ENCODE results near the gene CRYL1. TPM values are rescaled to one million over a fixed set of nuclear protein-coding genes. Genes with fewer than 3 reads are reported as not detected.

The CRYL1 gene
- total RNA-seq, 1 experiment from 2014 or later: 13.4 TPM

DNA sequence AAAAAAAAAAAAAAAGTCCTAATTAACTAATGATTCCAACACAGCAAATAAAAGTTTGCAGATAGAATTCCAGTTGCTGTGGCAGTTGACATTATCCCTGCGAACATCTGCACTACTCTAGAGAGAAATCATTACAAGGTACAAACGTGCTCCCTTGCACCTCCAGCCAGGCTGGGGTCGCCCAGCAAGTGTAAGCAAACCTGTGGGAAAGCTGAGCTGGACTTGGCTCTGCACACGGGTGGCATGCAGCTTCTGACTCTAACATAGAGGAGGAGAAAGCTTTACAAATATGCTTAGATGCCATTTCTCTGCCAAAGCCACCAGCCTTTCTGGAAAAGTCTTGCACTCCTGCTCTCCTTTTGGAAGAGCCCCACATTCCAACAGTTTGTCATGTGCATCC, 103.3 kb downstream of the CRYL1 start:
- in situ Hi-C loops (cut with HindIII; ENCODE audit: low pct_unique_long_range_greater_than_20kb, low sequenced_read_pairs) (no loop called here), intact Hi-C loops (cut with micrococcal nuclease; ENCODE audit: unreplicated experiment) (no loop called here)
- no peaks in the 10 kb centered on the region for H3K36me3 ChIP-seq (ENCODE audit: control insufficient read depth, insufficient read depth, low read length)
- H3K27ac ChIP-seq (ENCODE audit: low read length): no peak overlapping the region; the same call in 1 of the 2 replicates
- DNase-seq (ENCODE audit: low read depth, low spot score) (no peak), ATAC-seq (no peak)
- CTCF ChIA-PET: no interaction called here
- POLR2A ChIA-PET: no interaction called here
- H3K4me3 ChIP-seq (ENCODE audit: low read depth in 2 of 2, low read length in 2 of 2): no peak overlapping the region
- TF ChIP-seq, protein P1, sequence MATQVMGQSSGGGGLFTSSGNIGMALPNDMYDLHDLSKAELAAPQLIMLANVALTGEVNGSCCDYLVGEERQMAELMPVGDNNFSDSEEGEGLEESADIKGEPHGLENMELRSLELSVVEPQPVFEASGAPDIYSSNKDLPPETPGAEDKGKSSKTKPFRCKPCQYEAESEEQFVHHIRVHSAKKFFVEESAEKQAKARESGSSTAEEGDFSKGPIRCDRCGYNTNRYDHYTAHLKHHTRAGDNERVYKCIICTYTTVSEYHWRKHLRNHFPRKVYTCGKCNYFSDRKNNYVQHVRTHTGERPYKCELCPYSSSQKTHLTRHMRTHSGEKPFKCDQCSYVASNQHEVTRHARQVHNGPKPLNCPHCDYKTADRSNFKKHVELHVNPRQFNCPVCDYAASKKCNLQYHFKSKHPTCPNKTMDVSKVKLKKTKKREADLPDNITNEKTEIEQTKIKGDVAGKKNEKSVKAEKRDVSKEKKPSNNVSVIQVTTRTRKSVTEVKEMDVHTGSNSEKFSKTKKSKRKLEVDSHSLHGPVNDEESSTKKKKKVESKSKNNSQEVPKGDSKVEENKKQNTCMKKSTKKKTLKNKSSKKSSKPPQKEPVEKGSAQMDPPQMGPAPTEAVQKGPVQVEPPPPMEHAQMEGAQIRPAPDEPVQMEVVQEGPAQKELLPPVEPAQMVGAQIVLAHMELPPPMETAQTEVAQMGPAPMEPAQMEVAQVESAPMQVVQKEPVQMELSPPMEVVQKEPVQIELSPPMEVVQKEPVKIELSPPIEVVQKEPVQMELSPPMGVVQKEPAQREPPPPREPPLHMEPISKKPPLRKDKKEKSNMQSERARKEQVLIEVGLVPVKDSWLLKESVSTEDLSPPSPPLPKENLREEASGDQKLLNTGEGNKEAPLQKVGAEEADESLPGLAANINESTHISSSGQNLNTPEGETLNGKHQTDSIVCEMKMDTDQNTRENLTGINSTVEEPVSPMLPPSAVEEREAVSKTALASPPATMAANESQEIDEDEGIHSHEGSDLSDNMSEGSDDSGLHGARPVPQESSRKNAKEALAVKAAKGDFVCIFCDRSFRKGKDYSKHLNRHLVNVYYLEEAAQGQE (IDR thresholded peaks at IDR 0.05; ENCODE audit: insufficient read depth in 1 of 2, low read depth in 2 of 2, low read length in 1 of 2): no peak
- TF ChIP-seq POLR2AphosphoS5 (IDR thresholded peaks at IDR 0.05; ENCODE audit: low read depth, low read length) (no peak), SIN3A (IDR thresholded peaks at IDR 0.05; ENCODE audit: borderline replicate concordance, insufficient read depth, low read depth, low read length) (no peak), TCF7L2 (IDR thresholded peaks at IDR 0.05; ENCODE audit: low read depth, low read length) (no peak)
- TF ChIP-seq, protein P2, sequence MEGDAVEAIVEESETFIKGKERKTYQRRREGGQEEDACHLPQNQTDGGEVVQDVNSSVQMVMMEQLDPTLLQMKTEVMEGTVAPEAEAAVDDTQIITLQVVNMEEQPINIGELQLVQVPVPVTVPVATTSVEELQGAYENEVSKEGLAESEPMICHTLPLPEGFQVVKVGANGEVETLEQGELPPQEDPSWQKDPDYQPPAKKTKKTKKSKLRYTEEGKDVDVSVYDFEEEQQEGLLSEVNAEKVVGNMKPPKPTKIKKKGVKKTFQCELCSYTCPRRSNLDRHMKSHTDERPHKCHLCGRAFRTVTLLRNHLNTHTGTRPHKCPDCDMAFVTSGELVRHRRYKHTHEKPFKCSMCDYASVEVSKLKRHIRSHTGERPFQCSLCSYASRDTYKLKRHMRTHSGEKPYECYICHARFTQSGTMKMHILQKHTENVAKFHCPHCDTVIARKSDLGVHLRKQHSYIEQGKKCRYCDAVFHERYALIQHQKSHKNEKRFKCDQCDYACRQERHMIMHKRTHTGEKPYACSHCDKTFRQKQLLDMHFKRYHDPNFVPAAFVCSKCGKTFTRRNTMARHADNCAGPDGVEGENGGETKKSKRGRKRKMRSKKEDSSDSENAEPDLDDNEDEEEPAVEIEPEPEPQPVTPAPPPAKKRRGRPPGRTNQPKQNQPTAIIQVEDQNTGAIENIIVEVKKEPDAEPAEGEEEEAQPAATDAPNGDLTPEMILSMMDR (IDR thresholded peaks at IDR 0.05): no peak
- no peaks in the 10 kb centered on the region for H3K27me3 ChIP-seq (ENCODE audit: control insufficient read depth, insufficient read depth, low read length)
- H3K4me1 ChIP-seq (ENCODE audit: control insufficient read depth, insufficient read depth, low read length): peaks cover 12% of the 10 kb centered on the region
- no peaks in the 10 kb centered on the region; the same call in 1 of the 2 replicates for H3K9me3 ChIP-seq (ENCODE audit: control insufficient read depth, insufficient read depth, low read depth, low read length)
- no TSS peak for BruUV-seq (replicated peaks)

- Histone ChIP-seq H3K36me3 (ENCODE audit: control insufficient read depth, insufficient read depth, low read length) (no peaks in the 10 kb centered on the region), H3K4me1 (ENCODE audit: control insufficient read depth, insufficient read depth, low read length) (peaks cover 12% of the 10 kb centered on the region), H3K27ac (ENCODE audit: low read length) (peak overlapping the region; percentile 60), H3K4me3 (ENCODE audit: low read depth in 2 of 2, low read length in 2 of 2) (no peak overlapping the region), H3K27me3 (ENCODE audit: control insufficient read depth, insufficient read depth, low read length) (no peaks in the 10 kb centered on the region), H3K9me3 (ENCODE audit: control insufficient read depth, insufficient read depth, low read depth, low read length) (no peaks in the 10 kb centered on the region; the same call in 1 of the 2 replicates)
- POLR2A ChIA-PET: no interaction called here
- BruUV-seq (replicated peaks): no TSS peak
- CTCF ChIA-PET: interaction anchor here (0.6 kb wide), 1 partner anchor 60 kb away, joined by 4 read pairs; no protein-coding TSS in a partner anchor
- TF ChIP-seq SIN3A (IDR thresholded peaks at IDR 0.05; ENCODE audit: borderline replicate concordance, insufficient read depth, low read depth, low read length) (no peak), POLR2AphosphoS5 (IDR thresholded peaks at IDR 0.05; ENCODE audit: low read depth, low read length) (no peak), TCF7L2 (IDR thresholded peaks at IDR 0.05; ENCODE audit: low read depth, low read length) (no peak)
- TF ChIP-seq, protein P2 (IDR thresholded peaks at IDR 0.05): no peak
- TF ChIP-seq, protein P1 (IDR thresholded peaks at IDR 0.05; ENCODE audit: insufficient read depth in 1 of 2, low read depth in 2 of 2, low read length in 1 of 2): no peak
- in situ Hi-C loops (cut with HindIII; ENCODE audit: low pct_unique_long_range_greater_than_20kb, low sequenced_read_pairs) (no loop called here), intact Hi-C loops (cut with micrococcal nuclease; ENCODE audit: unreplicated experiment) (no loop called here)
- ATAC-seq: no peak
- DNase-seq (ENCODE audit: low read depth, low spot score): no peak
Observed at GRCh38 chr13:20420938-20421337, 104.7 kb downstream of the CRYL1 start.

All from Panc1 (cell line).